H9 (cell line): ENCODE data around the gene TSPOAP1. TPM values are rescaled to one million over a fixed set of nuclear protein-coding genes. Genes with fewer than 3 reads are reported as not detected.

Experiments used
- DNase-seq: peaks from one replicate; pipeline ENCODE4 v3.0.0-alpha.2; 2017
- H2AFZ ChIP-seq: one replicate; pipeline ENCODE4 v1.6.1; 2013; ENCODE audit warnings: mild to moderate bottlenecking, low read length, control low read depth, moderate library complexity
- H2AK5ac ChIP-seq: 2 replicates; pipeline ENCODE4 v1.6.1; 2013; ENCODE audit warnings: low read length, control low read depth, mixed read lengths; ENCODE audit not compliant: insufficient read length
- H2BK120ac ChIP-seq: one replicate; pipeline ENCODE4 v1.6.1; 2013; ENCODE audit warnings: low read depth, mild to moderate bottlenecking, low read length, control low read depth, inconsistent platforms; ENCODE audit not compliant: poor library complexity, severe bottlenecking
- H2BK12ac ChIP-seq: 2 replicates; pipeline ENCODE4 v1.6.1; 2013; ENCODE audit warnings: low read length, control low read depth, mixed read lengths, low read depth; ENCODE audit not compliant: insufficient read length
- H2BK15ac ChIP-seq: 2 replicates; pipeline ENCODE4 v1.6.1; 2013; ENCODE audit warnings: low read depth, low read length, control low read depth
- H2BK20ac ChIP-seq: one replicate; pipeline ENCODE4 v1.6.1; 2013; ENCODE audit warnings: low read depth, mild to moderate bottlenecking, low read length, control low read depth, inconsistent platforms; ENCODE audit not compliant: poor library complexity, severe bottlenecking
- H2BK5ac ChIP-seq: 2 replicates; pipeline ENCODE4 v1.6.1; 2013; ENCODE audit warnings: low read length, control low read depth, mixed read lengths; ENCODE audit not compliant: insufficient read length
- H3K14ac ChIP-seq: 2 replicates; pipeline ENCODE4 v1.6.1; 2013; ENCODE audit warnings: low read length, control low read depth; ENCODE audit not compliant: insufficient read depth
- H3K18ac ChIP-seq: 2 replicates; pipeline ENCODE4 v1.6.1; 2013; ENCODE audit warnings: low read depth, mild to moderate bottlenecking, mixed read lengths, low read length, control low read depth; ENCODE audit not compliant: insufficient read length
- H3K23ac ChIP-seq: 2 replicates; pipeline ENCODE4 v1.6.1; 2013; ENCODE audit warnings: low read length, control low read depth, mixed read lengths, low read depth; ENCODE audit not compliant: insufficient read length
- H3K23me2 ChIP-seq: 2 replicates; pipeline ENCODE4 v1.6.1; 2013; ENCODE audit warnings: low read depth, mild to moderate bottlenecking, mixed read lengths, low read length, control low read depth; ENCODE audit not compliant: insufficient read length, poor library complexity, severe bottlenecking
- H3K27ac ChIP-seq: 2 replicates; pipeline ENCODE4 v1.5.1; 2013; ENCODE audit warnings: low read length, control low read depth, mixed read lengths, low read depth; ENCODE audit not compliant: insufficient read length
- H3K27me3 ChIP-seq: 2 replicates; pipeline ENCODE4 v1.6.1; 2013; ENCODE audit warnings: low read length, control low read depth, inconsistent platforms; ENCODE audit not compliant: insufficient read depth
- H3K4ac ChIP-seq: 2 replicates; pipeline ENCODE4 v1.6.1; 2013; ENCODE audit warnings: low read depth, mild to moderate bottlenecking, control low read depth, inconsistent platforms, low read length, moderate library complexity
- H3K4me1 ChIP-seq: 2 replicates; pipeline ENCODE4 v1.6.1; 2013; ENCODE audit warnings: low read length, control low read depth, inconsistent platforms; ENCODE audit not compliant: insufficient read depth
- H3K4me2 ChIP-seq: 2 replicates; pipeline ENCODE4 v1.6.1; 2013; ENCODE audit warnings: low read length, control low read depth, mixed read lengths; ENCODE audit not compliant: insufficient read length, insufficient read depth
- H3K56ac ChIP-seq: 2 replicates; pipeline ENCODE4 v1.6.1; 2013; ENCODE audit warnings: low read depth, mild to moderate bottlenecking, mixed read lengths, low read length, control low read depth; ENCODE audit not compliant: insufficient read length
- H3K79me1 ChIP-seq: 2 replicates; pipeline ENCODE4 v1.6.1; 2013; ENCODE audit warnings: low read depth, mild to moderate bottlenecking, moderate library complexity, low read length, control low read depth, inconsistent platforms; ENCODE audit not compliant: insufficient read depth, poor library complexity, severe bottlenecking
- H3K79me2 ChIP-seq: 2 replicates; pipeline ENCODE4 v1.6.1; 2013; ENCODE audit warnings: low read length, control low read depth, inconsistent platforms; ENCODE audit not compliant: insufficient read depth
- H3K9ac ChIP-seq: 2 replicates; pipeline ENCODE4 v1.6.1; 2013; ENCODE audit warnings: low read length, control low read depth, mixed read lengths; ENCODE audit not compliant: insufficient read length; ENCODE audit errors: extremely low read depth
- H3K9me3 ChIP-seq: one replicate; pipeline ENCODE4 v1.6.1; 2013; ENCODE audit warnings: low read depth, low read length, inconsistent platforms; ENCODE audit not compliant: control insufficient read depth
- H3T11ph ChIP-seq: one replicate; pipeline ENCODE4 v1.6.1; 2013; ENCODE audit warnings: mild to moderate bottlenecking, low read length, control low read depth, inconsistent platforms
- H4K20me1 ChIP-seq: one replicate; pipeline ENCODE4 v1.6.1; 2013; ENCODE audit not compliant: control insufficient read depth, insufficient read length, insufficient read depth
- H4K5ac ChIP-seq: 2 replicates; pipeline ENCODE4 v1.6.1; 2013; ENCODE audit warnings: low read depth, mild to moderate bottlenecking, mixed read lengths, low read length, control low read depth; ENCODE audit not compliant: insufficient read length
- H4K8ac ChIP-seq: replicated peaks from 2 replicates; pipeline ENCODE4 v1.6.1; 2013; ENCODE audit warnings: low read length, control low read depth, mixed read lengths, low read depth; ENCODE audit not compliant: insufficient read length
- H4K91ac ChIP-seq: 2 replicates; pipeline ENCODE4 v1.6.1; 2013; ENCODE audit warnings: low read depth, mild to moderate bottlenecking, moderate library complexity, mixed read lengths, low read length, control low read depth; ENCODE audit not compliant: insufficient read length
- H3K27ac Mint-ChIP-seq, 3 experiments: 2 replicates in 2 of 3; 3 replicates in 1 of 3; pipeline ENCODE4 v1.8.0; 2020 to 2021; ENCODE audit warnings: mixed read lengths in 3 of 3, mild to moderate bottlenecking in 1 of 3, moderate library complexity in 1 of 3
- H3K27me3 Mint-ChIP-seq: 2 replicates; pipeline ENCODE4 v1.8.0; 2021; ENCODE audit warnings: low read depth, mild to moderate bottlenecking, moderate library complexity, mixed read lengths
- H3K36me3 Mint-ChIP-seq, 3 experiments: 2 replicates in 2 of 3; 3 replicates in 1 of 3; pipeline ENCODE4 v1.8.0; 2020 to 2021; ENCODE audit warnings: low read depth in 3 of 3, mixed read lengths in 3 of 3; ENCODE audit not compliant: insufficient read depth in 1 of 3
- H3K4me1 Mint-ChIP-seq, 2 experiments: 2 replicates each; pipeline ENCODE4 v1.8.0; 2020; ENCODE audit warnings: mixed read lengths in 2 of 2
- H3K4me3 Mint-ChIP-seq, 2 experiments: 2 replicates in 1 of 2; 3 replicates in 1 of 2; pipeline ENCODE4 v1.8.0; 2020 to 2021; ENCODE audit warnings: mild to moderate bottlenecking in 2 of 2, mixed read lengths in 2 of 2, moderate library complexity in 1 of 2
- H3K9me3 Mint-ChIP-seq, 2 experiments: 2 replicates in 1 of 2; 3 replicates in 1 of 2; pipeline ENCODE4 v1.8.0; 2020; ENCODE audit warnings: mild to moderate bottlenecking in 2 of 2, mixed read lengths in 2 of 2, moderate library complexity in 1 of 2
- WGBS: extraction: QIAGEN DNeasy Blood & Tissue Kit; methylation state at CpG from one replicate; pipeline ENCODE4 v1.1.7; 2013; ENCODE audit warnings: missing lambda C conversion rate, low lambda C conversion rate, mixed read lengths; ENCODE audit not compliant: insufficient read length; ENCODE audit errors: extremely low coverage; 5-methylcytosine and 5-hydroxymethylcytosine counted together
- total RNA-seq: library from RNA; stranded (reverse); gene quantifications from 2 replicates; pipeline ENCODE4 v1.2.1, GENCODE V29; 2021
- TF ChIP-seq, protein P1 (sequence below): fragments of 200-600 bp; sonication (generic); conservative IDR thresholded peaks from 3 replicates; pipeline ENCODE4 v1.8.0; 2021; ENCODE audit warnings: antibody characterized with exemption, mild to moderate bottlenecking

Gene TSPOAP1
- total RNA-seq, 1 experiment from 2014 or later: 17.3 TPM

- H3K23me2 ChIP-seq: peaks cover 7% of the 10 kb centered on the region
- no peaks in the 10 kb centered on the region for H3K79me2 ChIP-seq
- H3K4me1 ChIP-seq: peaks cover 5% of the 10 kb centered on the region; the same call in 1 of the 2 replicates
- peak overlapping the region; percentile 12; the same call in 1 of the 2 replicates for H3K14ac ChIP-seq
- H2BK12ac ChIP-seq: no peak overlapping the region
- H3K27ac Mint-ChIP-seq: peak overlapping the region in 1 of 3 experiments; percentile 73; a peak in 2 of 7 replicates
- no peak overlapping the region for H3K18ac ChIP-seq
- no CpG with 5 or more reads among the region's 16 CpGs for WGBS
- H2BK20ac ChIP-seq: no peak overlapping the region
- H3K56ac ChIP-seq: no peak overlapping the region
- no peaks in the 10 kb centered on the region; a peak in 1 of 7 replicates for H3K36me3 Mint-ChIP-seq
- TF ChIP-seq, protein P1, sequence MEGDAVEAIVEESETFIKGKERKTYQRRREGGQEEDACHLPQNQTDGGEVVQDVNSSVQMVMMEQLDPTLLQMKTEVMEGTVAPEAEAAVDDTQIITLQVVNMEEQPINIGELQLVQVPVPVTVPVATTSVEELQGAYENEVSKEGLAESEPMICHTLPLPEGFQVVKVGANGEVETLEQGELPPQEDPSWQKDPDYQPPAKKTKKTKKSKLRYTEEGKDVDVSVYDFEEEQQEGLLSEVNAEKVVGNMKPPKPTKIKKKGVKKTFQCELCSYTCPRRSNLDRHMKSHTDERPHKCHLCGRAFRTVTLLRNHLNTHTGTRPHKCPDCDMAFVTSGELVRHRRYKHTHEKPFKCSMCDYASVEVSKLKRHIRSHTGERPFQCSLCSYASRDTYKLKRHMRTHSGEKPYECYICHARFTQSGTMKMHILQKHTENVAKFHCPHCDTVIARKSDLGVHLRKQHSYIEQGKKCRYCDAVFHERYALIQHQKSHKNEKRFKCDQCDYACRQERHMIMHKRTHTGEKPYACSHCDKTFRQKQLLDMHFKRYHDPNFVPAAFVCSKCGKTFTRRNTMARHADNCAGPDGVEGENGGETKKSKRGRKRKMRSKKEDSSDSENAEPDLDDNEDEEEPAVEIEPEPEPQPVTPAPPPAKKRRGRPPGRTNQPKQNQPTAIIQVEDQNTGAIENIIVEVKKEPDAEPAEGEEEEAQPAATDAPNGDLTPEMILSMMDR: peak; percentile 50
- H4K8ac ChIP-seq: no peak overlapping the region
- no peak overlapping the region for H3K9ac ChIP-seq
- H3K27ac ChIP-seq: no peak overlapping the region
- H4K20me1 ChIP-seq: no peaks in the 10 kb centered on the region
- H2BK120ac ChIP-seq: no peak overlapping the region
- no peak overlapping the region for H3K4ac ChIP-seq
- peaks cover 43 to 57% of the 10 kb centered on the region in 2 experiments for H3K4me1 Mint-ChIP-seq
- no peak overlapping the region for H2BK5ac ChIP-seq
- H3K79me1 ChIP-seq: no peaks in the 10 kb centered on the region
- no peak for DNase-seq
- H4K5ac ChIP-seq: no peak overlapping the region
- no peaks in the 10 kb centered on the region for H3K27me3 ChIP-seq
- H2BK15ac ChIP-seq: no peak overlapping the region
- H3K4me2 ChIP-seq: peak overlapping the region; percentile 23
- H2AK5ac ChIP-seq: no peak overlapping the region
- H3K9me3 Mint-ChIP-seq: no peaks in the 10 kb centered on the region
- no peak overlapping the region for H3T11ph ChIP-seq
- H3K27me3 Mint-ChIP-seq: peaks cover 18% of the 10 kb centered on the region
- no peak overlapping the region for H3K23ac ChIP-seq
- H3K4me3 Mint-ChIP-seq: peak overlapping the region in 1 of 2 experiments; percentile 58; a peak in 3 of 5 replicates
- no peaks in the 10 kb centered on the region for H3K9me3 ChIP-seq
- H2AFZ ChIP-seq: no peak overlapping the region
- H4K91ac ChIP-seq: no peak overlapping the region
These were observed 627 bp upstream of the TSPOAP1 start for GRCh38 chr17:58329035-58329809.
